GM12878 (cell line): Measurements from ENCODE around the gene VAT1. TPM values are rescaled to one million over a fixed set of nuclear protein-coding genes. Genes with fewer than 3 reads are reported as not detected.

Experiments used
- ATF7 ChIP-seq: fragments of 450-650 bp; IDR thresholded peaks from 2 replicates; pipeline ENCODE4 v1.6.1; 2016; ENCODE audit warnings: low read depth, mild to moderate bottlenecking
- BHLHE40 ChIP-seq, 2 experiments: fragments of 450-650 bp in 1 of 2; IDR thresholded peaks; 2 replicates each; pipeline ENCODE4 v1.6.1; 2011 to 2017; ENCODE audit warnings: low read depth in 2 of 2, borderline replicate concordance in 1 of 2, improper control_type of control experiment in 1 of 2, low read length in 1 of 2, mild to moderate bottlenecking in 1 of 2
- CEBPZ ChIP-seq: fragments of 150-350 bp; IDR thresholded peaks from 2 replicates; pipeline ENCODE4 v1.6.1; 2016; ENCODE audit warnings: low read depth, low read length
- E2F4 ChIP-seq: IDR thresholded peaks from 2 replicates; pipeline ENCODE4 v1.6.1; 2012; ENCODE audit warnings: low read depth, low read length, improper control_type of control experiment
- EED ChIP-seq: sonication (generic); IDR thresholded peaks from 2 replicates; pipeline ENCODE4 v1.6.1; 2016; ENCODE audit warnings: antibody characterized with exemption, low read depth
- EP300 ChIP-seq, 2 experiments: fragments of 150-350 bp in 1 of 2; IDR thresholded peaks; 2 replicates each; pipeline ENCODE4 v1.6.1; 2011 to 2012; ENCODE audit warnings: low read depth in 2 of 2, low read length in 2 of 2, borderline replicate concordance in 1 of 2, improper control_type of control experiment in 1 of 2, inconsistent platforms in 1 of 2; ENCODE audit not compliant: control insufficient read depth in 1 of 2
- FOS ChIP-seq: IDR thresholded peaks from 3 replicates; pipeline ENCODE4 v1.6.1; 2011; ENCODE audit warnings: borderline replicate concordance; ENCODE audit not compliant: insufficient read length; ENCODE audit errors: extremely low read depth
- HSF1 ChIP-seq: fragments of 150-350 bp; IDR thresholded peaks from 2 replicates; pipeline ENCODE4 v1.6.1; 2014; ENCODE audit warnings: mild to moderate bottlenecking, low read depth, low read length
- IRF3 ChIP-seq: fragments of 450-650 bp; IDR thresholded peaks from 2 replicates; pipeline ENCODE4 v1.6.1; 2014; ENCODE audit warnings: mild to moderate bottlenecking
- MXI1 ChIP-seq: fragments of 150-350 bp; IDR thresholded peaks from 2 replicates; pipeline ENCODE4 v1.6.1; 2011; ENCODE audit warnings: low read depth, mild to moderate bottlenecking, inconsistent platforms, low read length, improper control_type of control experiment
- RELB ChIP-seq: fragments of 450-650 bp; IDR thresholded peaks from 2 replicates; pipeline ENCODE4 v1.6.1; 2017; ENCODE audit warnings: low read depth, mild to moderate bottlenecking, moderate library complexity
- RFX5 ChIP-seq: IDR thresholded peaks from 2 replicates; pipeline ENCODE4 v1.6.1; 2011; ENCODE audit warnings: low read depth, low read length, improper control_type of control experiment
- SMAD1 ChIP-seq: fragments of 450-650 bp; IDR thresholded peaks from 2 replicates; pipeline ENCODE4 v1.6.1; 2018; ENCODE audit warnings: mild to moderate bottlenecking, low read depth; ENCODE audit not compliant: partially characterized antibody
- SREBF1 ChIP-seq: IDR thresholded peaks from 2 replicates; pipeline ENCODE4 v1.6.1; 2012; ENCODE audit warnings: mild to moderate bottlenecking, low read length
- STAT1 ChIP-seq: fragments of 450-650 bp; conservative IDR thresholded peaks from 2 replicates; pipeline ENCODE4 v1.6.1; 2014; ENCODE audit warnings: antibody characterized with exemption, mild to moderate bottlenecking
- ZSCAN29 ChIP-seq: fragments of 450-650 bp; IDR thresholded peaks from 2 replicates; pipeline ENCODE4 v1.6.1; 2017; ENCODE audit warnings: mild to moderate bottlenecking, moderate library complexity
- polyA plus RNA-seq, 11 experiments: library from polyadenylated mRNA; depleted of rRNA in 4 of 11; unstranded in 6 of 11; stranded (reverse) in 5 of 11; fragments of >200 nt; fragmentation: Nextera tagmentation in 4 of 11; fragmentation: Illumina TruSeq in 1 of 11; extraction: Ambion mirVana in 4 of 11; extraction: Trizol in 1 of 11; gene quantifications; 1 replicate in 1 of 11; 2 replicates in 10 of 11; pipeline versions ENCODE4 v1.2.1 to v1.2.3, GENCODE V29; 2011 to 2016; ENCODE audit warnings: inconsistent platforms in 2 of 11, missing spikeins in 2 of 11, low read depth in 1 of 11
- total RNA-seq, 4 experiments: library from RNA; depleted of rRNA in 3 of 4; stranded (reverse); fragments of >200 nt in 3 of 4; fragmentation: Illumina TruSeq in 1 of 4; extraction: Trizol in 1 of 4; gene quantifications; 2 replicates each; pipeline versions ENCODE4 v1.2.1 to v1.2.3, GENCODE V29; 2013 to 2021

VAT1 gene
- total and polyA plus RNA-seq, 10 of the 15 experiments (the other 5 are each of a cell fraction or from before 2014, with no cell fraction given): 5.0 to 19.8 (median 8.2) TPM

- TF ChIP-seq SMAD1: no peak
- TF ChIP-seq STAT1: no peak
- 0 out of 2 replicates have a peak, but pooled peaks have one; percentile 15 for TF ChIP-seq MXI1
- no peak for TF ChIP-seq HSF1
- no peak for TF ChIP-seq SREBF1
- no peak for TF ChIP-seq FOS
- TF ChIP-seq CEBPZ: no peak
- no peak for TF ChIP-seq RFX5
- no peak for TF ChIP-seq EP300 (IDR thresholded peaks at IDR 0.05; ENCODE audit: borderline replicate concordance in 1 of 2, control insufficient read depth in 1 of 2, low read depth in 2 of 2, low read length in 2 of 2)
- TF ChIP-seq RELB: 0 out of 2 replicates have a peak, but pooled peaks have one; percentile 39
- no peak for TF ChIP-seq ATF7
- no peak for TF ChIP-seq IRF3
- 0 out of 2 replicates have a peak, but pooled peaks have one; percentile 13 for TF ChIP-seq EED
- no peak for TF ChIP-seq ZSCAN29
- TF ChIP-seq BHLHE40 (IDR thresholded peaks at IDR 0.05; ENCODE audit: borderline replicate concordance in 1 of 2, low read depth in 2 of 2, low read length in 1 of 2): peak in 1 of 2 experiments; percentile 24; a peak in 1 of 4 replicates
- no peak for TF ChIP-seq E2F4
These were observed at the start of gene VAT1 (continued) for GRCh38 chr17:43021741-43022512.
